Gastroesophageal sphincter (tissue), 4 donors: ENCODE data around the gene ZBTB20. TPM values are rescaled to one million over a fixed set of nuclear protein-coding genes. Genes with fewer than 3 reads are reported as not detected.

Source experiments
- ATAC-seq: fragments of 150-250 bp; one replicate; pipeline ENCODE4 v1.9.1; 2016; ENCODE audit warnings: mild to moderate bottlenecking, moderate library complexity
- H3K27ac ChIP-seq, 4 donors: fragments of 200-600 bp; sonication (generic) in 3 of 4; 1 replicate in 3 of 4; 2 replicates in 1 of 4; pipeline ENCODE4 v1.5.1; 2016 to 2019
- H3K27me3 ChIP-seq: fragments of 200-600 bp; sonication (generic); one replicate; pipeline ENCODE4 v1.5.1; 2019
- H3K36me3 ChIP-seq, 2 donors: fragments of 200-600 bp; sonication (generic); one replicate each; pipeline ENCODE4 v1.5.1; 2019; ENCODE audit warnings: control low read depth in 1 of 2
- H3K4me1 ChIP-seq, 3 donors: fragments of 200-600 bp; sonication (generic); 1 replicate in 2 of 3; 2 replicates in 1 of 3; pipeline ENCODE4 v1.5.1; 2016 to 2019; ENCODE audit warnings: control low read depth in 2 of 3
- H3K4me3 ChIP-seq, 2 donors: fragments of 200-600 bp; sonication (generic); one replicate each; pipeline ENCODE4 v1.5.1; 2019; ENCODE audit warnings: mild to moderate bottlenecking in 1 of 2, moderate library complexity in 1 of 2
- H3K9me3 ChIP-seq, 3 donors: fragments of 200-600 bp; sonication (generic); one replicate each; pipeline ENCODE4 v1.5.1; 2017 to 2019; ENCODE audit warnings: control low read depth in 2 of 3
- EP300 ChIP-seq: sonication (generic); formaldehyde crosslinking; IDR thresholded peaks from one replicate; pipeline ENCODE4 v1.6.1; 2017; ENCODE audit warnings: antibody characterized with exemption, mild to moderate bottlenecking
- POLR2A ChIP-seq, 2 donors: fragments of 450-650 bp; IDR thresholded peaks; one replicate each; pipeline ENCODE4 v1.6.1; 2017; ENCODE audit warnings: antibody characterized with exemption in 2 of 2, mild to moderate bottlenecking in 2 of 2, moderate library complexity in 1 of 2
- POLR2AphosphoS5 ChIP-seq: sonication (generic); formaldehyde crosslinking; IDR thresholded peaks from one replicate; pipeline ENCODE4 v1.6.1; 2017; ENCODE audit warnings: antibody characterized with exemption
- WGBS, 2 donors: methylation state at CpG; one replicate each; pipeline ENCODE4 v1.1.5; 2018; ENCODE audit warnings: low coverage in 1 of 2; 5-methylcytosine and 5-hydroxymethylcytosine counted together
- total RNA-seq, 4 donors: library from RNA; depleted of rRNA; stranded (reverse); fragments of >200 nt; gene quantifications; one replicate each; pipeline ENCODE4 v1.1.0, GENCODE V29; 2016
- TF ChIP-seq, protein P1 (sequence below), 4 experiments: fragments of 200-600 bp in 2 of 4; fragments of 450-650 bp in 2 of 4; sonication (generic) in 1 of 4; IDR thresholded peaks; one replicate each; pipeline ENCODE4 v1.5.1; 2017 to 2019; ENCODE audit warnings: antibody characterized with exemption in 4 of 4, mild to moderate bottlenecking in 2 of 4, moderate library complexity in 2 of 4

The ZBTB20 gene
- total RNA-seq, 4 donors from 2014 or later: 53.1 to 113 (median 98.4) TPM

DNA sequence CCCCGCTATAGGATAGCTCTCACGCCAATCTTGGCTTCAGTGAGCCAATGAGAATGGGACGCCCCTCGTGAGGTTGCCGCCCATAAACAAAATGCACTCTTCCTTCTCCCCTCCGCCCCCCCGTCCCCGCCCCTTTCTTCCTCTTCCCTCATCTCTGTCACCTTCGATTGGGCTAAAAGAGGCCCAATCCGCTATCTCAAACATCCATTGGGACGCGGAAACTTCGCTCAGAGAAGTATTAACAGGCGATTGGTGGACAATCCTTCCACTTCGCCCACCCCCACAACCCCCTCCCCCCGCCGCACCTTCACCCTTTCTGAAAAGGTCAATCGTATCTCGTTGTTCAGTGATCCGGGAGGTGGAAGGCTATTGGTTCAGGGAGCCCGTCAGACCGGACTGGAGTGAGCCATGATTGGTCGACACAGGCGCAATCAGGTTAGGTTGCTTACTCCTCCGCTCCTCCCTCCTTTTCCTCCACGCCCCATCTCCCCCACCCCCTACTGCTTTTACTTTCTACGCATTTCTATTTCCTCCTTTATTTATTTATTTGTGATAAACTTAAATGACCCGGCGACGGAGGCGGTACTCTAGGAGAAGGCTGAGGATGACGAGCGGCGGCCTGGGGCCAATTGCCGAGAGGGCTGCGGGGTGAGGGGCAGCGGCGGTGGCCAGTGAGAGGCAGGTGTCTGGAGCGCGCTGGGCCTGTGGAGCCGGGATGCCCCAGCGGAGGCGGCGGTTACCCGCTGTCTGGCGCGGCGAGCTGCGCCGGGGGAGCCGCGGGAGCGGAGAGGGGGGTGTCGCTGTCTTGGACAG, 447 bp upstream of the ZBTB20 start:
- Histone ChIP-seq H3K27me3 (no peaks in the 10 kb centered on the region), H3K4me3 (peak overlapping the region; percentile 81 to 96), H3K27ac (peak overlapping the region; percentile 96 to 99 (median 98)), H3K4me1 (peaks cover 5 to 45% (median 7%) of the 10 kb centered on the region in 3 donors), H3K36me3 (no peaks in the 10 kb centered on the region), H3K9me3 (no peaks in the 10 kb centered on the region)
- WGBS, 2 donors: 1% methylated on average over 13 to 24 of the region's 54 CpGs
- peak; percentile 92 for ATAC-seq
- TF ChIP-seq POLR2A (IDR thresholded peaks at IDR 0.05) (peak; percentile 77 to 88), POLR2AphosphoS5 (peak; percentile 88), EP300 (no peak)
- TF ChIP-seq, protein P1, sequence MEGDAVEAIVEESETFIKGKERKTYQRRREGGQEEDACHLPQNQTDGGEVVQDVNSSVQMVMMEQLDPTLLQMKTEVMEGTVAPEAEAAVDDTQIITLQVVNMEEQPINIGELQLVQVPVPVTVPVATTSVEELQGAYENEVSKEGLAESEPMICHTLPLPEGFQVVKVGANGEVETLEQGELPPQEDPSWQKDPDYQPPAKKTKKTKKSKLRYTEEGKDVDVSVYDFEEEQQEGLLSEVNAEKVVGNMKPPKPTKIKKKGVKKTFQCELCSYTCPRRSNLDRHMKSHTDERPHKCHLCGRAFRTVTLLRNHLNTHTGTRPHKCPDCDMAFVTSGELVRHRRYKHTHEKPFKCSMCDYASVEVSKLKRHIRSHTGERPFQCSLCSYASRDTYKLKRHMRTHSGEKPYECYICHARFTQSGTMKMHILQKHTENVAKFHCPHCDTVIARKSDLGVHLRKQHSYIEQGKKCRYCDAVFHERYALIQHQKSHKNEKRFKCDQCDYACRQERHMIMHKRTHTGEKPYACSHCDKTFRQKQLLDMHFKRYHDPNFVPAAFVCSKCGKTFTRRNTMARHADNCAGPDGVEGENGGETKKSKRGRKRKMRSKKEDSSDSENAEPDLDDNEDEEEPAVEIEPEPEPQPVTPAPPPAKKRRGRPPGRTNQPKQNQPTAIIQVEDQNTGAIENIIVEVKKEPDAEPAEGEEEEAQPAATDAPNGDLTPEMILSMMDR (IDR thresholded peaks at IDR 0.05): peak in 2 of 4 experiments; percentile 19 to 21

DNA sequence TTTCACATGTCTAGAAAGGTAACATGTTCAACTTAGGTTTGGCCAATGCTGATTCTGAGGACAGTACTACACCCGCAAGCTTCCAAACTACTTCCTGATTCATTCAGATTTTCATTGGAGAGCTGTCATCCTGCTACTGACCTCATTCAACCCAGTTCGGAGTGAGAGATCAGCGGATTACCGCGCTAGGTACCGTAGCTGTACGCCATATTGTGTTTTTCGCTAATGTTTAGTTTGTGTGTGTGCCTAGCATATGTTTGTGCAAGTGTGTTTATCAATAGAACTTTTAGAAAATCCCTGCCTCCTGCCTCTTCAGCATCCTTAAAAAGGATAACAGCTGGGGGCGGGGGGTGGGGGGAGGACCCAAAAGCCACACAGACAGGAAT, 1.1 kb downstream of the ZBTB20 start:
- Histone ChIP-seq H3K27me3 (no peaks in the 10 kb centered on the region), H3K27ac (peak overlapping the region; percentile 96 to 99 (median 98)), H3K4me3 (peak overlapping the region; percentile 81 to 96), H3K4me1 (peaks cover 7 to 57% (median 9%) of the 10 kb centered on the region in 3 donors), H3K36me3 (no peaks in the 10 kb centered on the region), H3K9me3 (no peaks in the 10 kb centered on the region)
- 0% methylated on average over 8 to 9 of the region's 9 CpGs for WGBS, 2 donors
- ATAC-seq: no peak
- TF ChIP-seq, protein P1 (IDR thresholded peaks at IDR 0.05): no peak
- peak; percentile 85 for TF ChIP-seq POLR2AphosphoS5

DNA sequence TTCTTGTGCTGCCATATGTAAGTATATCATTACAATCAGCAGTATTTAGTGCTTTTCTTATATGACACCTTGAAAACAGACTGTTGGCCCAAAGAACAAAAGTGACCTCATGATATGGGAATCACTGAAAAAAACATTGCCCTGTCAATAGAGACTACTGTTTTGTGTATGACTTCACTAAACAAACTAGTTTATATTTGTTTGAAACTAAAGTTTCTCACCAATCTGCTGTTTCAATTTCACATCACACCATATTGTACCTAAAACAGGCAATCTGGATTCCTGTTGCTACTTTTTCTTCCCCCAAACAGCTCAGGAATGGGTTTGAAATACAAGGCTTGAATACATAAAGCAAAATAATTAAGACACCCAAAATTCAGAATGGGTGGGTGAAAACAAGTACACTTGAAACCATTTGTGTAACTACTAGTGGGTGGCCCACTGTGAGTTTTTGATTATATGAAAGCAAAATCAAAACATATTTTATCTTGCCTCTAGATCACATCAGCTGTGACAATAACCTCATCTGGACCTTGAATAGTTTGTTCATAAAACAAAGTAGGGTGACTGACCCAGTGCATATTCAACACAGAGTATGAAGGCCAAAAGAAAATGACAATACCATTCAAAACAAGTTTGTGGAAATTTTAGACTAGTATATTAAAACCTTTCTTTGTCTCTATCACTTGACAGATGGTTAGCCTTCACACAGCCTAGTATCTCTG, 5.9 kb downstream of the ZBTB20 start:
- no peaks in the 10 kb centered on the region for H3K36me3 ChIP-seq
- no peaks in the 10 kb centered on the region for H3K27me3 ChIP-seq
- H3K9me3 ChIP-seq: no peaks in the 10 kb centered on the region
- TF ChIP-seq, protein P1 (IDR thresholded peaks at IDR 0.05): no peak
- no peak for TF ChIP-seq EP300
- TF ChIP-seq POLR2AphosphoS5: no peak
- TF ChIP-seq POLR2A (IDR thresholded peaks at IDR 0.05): no peak
- no peak for ATAC-seq
- peaks cover 4 to 46% (median 9%) of the 10 kb centered on the region in 3 donors for H3K4me1 ChIP-seq
- H3K27ac ChIP-seq: no peak overlapping the region
- no peak overlapping the region for H3K4me3 ChIP-seq

DNA sequence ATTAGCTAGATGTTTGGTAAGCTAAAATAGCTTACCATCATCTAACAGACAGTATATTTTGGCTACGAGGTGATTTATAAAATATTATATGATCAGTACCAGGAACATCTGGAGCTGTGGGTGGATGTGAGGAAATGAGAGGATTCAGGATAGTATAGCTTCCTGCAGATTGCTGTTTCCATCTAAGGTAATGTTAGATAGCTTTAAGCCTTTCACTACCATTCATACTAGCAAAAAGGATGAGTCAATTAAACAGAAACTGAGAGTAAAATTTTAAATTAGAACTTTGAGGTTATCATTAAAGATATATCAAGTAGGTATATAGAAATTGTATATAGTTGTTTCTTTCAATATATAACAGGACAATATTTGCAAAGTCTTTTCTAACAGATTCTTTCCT, 8.0 kb downstream of the ZBTB20 start:
- no peak for ATAC-seq
- TF ChIP-seq EP300: no peak
- TF ChIP-seq POLR2A (IDR thresholded peaks at IDR 0.05): no peak
- H3K9me3 ChIP-seq: no peaks in the 10 kb centered on the region
- H3K27ac ChIP-seq: no peak overlapping the region
- H3K4me1 ChIP-seq: peaks cover 0 to 27% (median 4%) of the 10 kb centered on the region in 3 donors
- no peak overlapping the region for H3K4me3 ChIP-seq
- no peaks in the 10 kb centered on the region for H3K36me3 ChIP-seq
- no peaks in the 10 kb centered on the region for H3K27me3 ChIP-seq
- WGBS, 2 donors: 90 to 100% methylated on average over 1 of the region's 1 CpG

DNA sequence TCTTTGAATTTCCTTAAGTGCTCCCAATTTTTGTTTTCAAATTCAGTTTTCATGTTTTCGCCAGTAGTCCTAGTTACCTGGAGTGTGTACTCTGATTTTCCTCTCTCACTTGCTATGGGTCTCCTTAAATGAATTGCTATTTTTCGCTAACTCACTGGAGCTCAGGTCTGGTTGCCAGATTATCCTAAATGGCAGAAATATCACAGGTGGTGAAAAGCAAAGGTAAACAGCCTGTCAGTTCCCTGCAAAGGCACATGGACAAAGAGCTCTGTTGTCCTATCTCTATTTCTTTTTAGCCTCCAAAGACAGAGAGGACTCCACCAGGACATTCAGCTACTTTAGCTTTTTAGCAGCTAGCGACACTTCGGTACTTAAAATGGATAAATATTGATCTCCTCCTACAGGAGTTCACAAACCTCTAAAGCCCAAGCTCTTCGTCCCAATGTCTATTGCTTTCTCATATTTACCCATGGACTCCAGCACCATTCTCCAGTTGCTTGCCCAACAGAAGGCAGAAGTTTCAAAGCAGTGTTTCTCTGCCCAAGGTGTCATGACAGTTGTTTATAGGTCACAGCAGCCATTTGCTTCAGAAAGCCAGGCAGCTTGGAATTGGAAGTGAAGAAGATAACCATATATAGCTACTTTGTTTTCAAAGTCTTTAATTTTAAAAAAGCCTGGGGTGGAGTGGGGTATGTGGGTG, 12.3 kb downstream of the ZBTB20 start:
- Histone ChIP-seq H3K36me3 (no peaks in the 10 kb centered on the region), H3K4me1 (no peaks in the 10 kb centered on the region), H3K4me3 (no peak overlapping the region), H3K9me3 (no peaks in the 10 kb centered on the region), H3K27ac (no peak overlapping the region), H3K27me3 (no peaks in the 10 kb centered on the region)
- TF ChIP-seq POLR2A (IDR thresholded peaks at IDR 0.05): no peak
- TF ChIP-seq, protein P1 (IDR thresholded peaks at IDR 0.05): no peak
- no peak for TF ChIP-seq POLR2AphosphoS5
- TF ChIP-seq EP300: no peak
- 92 to 96% methylated on average over 3 to 5 of the region's 5 CpGs for WGBS, 2 donors
- no peak for ATAC-seq
